GM19395 (cell line): Measurements from ENCODE around the gene ZNF628.
"Not testable (repeated sequence)": the region's sequence is repeated elsewhere in the genome, so short reads cannot be mapped to it uniquely, and the experiment has no call there.

Source experiments
- ATAC-seq: cut with Tn5 transposase; IDR thresholded peaks from one replicate; pipeline ENCODE4 v1.9.1; 2021; ENCODE audit warnings: mild to moderate bottlenecking, moderate library complexity; ENCODE audit not compliant: unreplicated experiment

Gene ZNF628

DNA sequence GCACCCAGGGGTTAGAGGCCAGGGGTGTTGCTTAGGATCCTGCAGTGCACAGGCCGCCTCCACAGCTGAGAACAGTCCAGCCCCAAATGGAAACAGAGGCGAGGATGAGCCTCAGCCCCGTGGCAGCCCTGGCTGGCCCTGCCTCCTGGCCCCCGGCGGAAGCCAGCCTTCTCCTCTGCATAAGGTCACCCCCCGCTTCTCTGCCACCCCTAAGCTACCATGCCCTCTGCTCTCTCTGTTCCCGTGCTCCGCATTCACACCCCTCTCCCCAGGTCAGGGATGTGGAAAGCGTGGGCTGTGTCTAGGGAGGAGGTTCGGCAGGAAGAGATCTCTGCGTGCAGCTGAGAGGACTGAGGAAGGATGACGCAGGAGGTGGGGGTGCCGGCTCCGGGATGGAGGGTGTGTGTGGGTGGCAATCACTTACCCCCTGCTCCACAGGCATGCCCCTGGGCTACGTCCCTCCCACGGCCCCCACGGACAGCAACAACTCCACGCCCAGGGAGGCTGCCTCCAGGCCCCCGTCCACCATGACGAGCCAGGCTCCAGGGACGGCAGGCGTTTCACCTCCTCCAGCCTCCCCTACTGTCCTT lies 17.9 kb downstream of the ZNF628 start:
- no peak for ATAC-seq

- no peak for ATAC-seq
Observed at GRCh38 chr19:55495646-55496349, 19.4 kb downstream of the ZNF628 start.

DNA sequence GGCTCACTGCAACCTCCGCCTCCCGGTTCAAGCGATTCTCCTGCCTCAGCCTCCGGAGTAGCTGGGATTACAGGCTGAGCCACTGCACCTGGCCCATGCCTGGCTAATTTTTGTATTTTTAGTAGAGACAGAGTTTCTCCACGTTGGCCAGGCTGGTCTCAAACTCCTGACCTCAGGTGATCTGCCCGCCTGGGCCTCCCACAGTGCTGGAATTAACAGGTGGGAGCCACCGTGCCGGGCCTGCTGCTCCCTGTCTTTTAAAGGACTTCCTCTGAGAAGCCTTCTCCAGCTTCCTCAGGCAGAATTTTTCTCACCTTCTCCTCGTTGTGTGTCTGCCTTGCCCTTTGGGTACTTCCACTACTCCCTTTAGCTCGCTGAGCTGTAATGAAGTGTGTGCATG lies 20.4 kb downstream of the ZNF628 start:
- ATAC-seq = not testable (repeated sequence)

DNA sequence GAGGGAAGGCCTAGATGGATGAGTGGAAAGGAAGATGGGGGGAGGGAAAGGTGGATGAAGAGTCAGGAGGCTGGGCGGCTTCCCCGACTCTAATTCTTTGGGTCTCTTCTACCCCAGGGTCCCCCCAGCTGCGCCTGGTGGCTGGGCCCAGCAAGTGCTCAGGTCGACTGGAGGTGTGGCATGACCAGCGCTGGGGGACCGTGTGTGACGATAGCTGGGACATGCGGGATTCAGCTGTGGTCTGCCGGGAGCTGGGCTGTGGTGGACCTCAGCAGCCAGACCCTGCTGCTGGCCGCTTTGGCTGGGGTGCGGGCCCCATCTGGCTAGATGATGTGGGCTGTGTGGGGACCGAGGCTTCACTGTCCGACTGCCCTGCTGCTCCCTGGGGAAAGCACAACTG lies 21.3 kb downstream of the ZNF628 start:
- ATAC-seq = no peak

- no peak for ATAC-seq
Observed at GRCh38 chr19:55498246-55498840, 21.9 kb downstream of the ZNF628 start.

DNA sequence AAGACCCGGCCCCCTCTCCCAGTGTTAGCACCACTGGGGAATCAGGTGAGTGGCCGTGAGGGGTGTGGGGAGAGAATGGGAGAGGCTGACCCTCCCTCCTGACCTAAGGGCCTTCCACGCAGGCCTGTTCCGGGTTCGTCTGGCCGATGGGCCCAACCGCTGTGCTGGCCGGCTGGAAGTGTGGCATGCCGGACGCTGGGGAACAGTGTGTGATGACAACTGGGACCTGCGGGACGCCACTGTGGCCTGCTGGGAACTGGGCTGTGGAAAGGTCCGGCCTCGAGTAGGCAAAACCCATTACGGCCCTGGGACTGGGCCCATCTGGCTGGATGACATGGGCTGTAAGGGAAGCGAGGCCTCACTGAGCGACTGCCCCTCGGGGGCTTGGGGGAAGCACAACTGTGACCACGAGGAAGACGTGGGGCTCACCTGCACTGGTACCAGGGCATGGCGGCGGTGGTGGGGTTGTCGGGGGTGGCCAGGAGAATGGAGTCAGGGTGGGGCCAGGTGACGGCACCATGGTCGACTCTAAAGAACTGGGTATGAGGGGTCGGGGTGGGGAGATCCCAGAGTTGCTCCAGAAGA lies 24.0 kb downstream of the ZNF628 start:
- ATAC-seq = no peak

DNA sequence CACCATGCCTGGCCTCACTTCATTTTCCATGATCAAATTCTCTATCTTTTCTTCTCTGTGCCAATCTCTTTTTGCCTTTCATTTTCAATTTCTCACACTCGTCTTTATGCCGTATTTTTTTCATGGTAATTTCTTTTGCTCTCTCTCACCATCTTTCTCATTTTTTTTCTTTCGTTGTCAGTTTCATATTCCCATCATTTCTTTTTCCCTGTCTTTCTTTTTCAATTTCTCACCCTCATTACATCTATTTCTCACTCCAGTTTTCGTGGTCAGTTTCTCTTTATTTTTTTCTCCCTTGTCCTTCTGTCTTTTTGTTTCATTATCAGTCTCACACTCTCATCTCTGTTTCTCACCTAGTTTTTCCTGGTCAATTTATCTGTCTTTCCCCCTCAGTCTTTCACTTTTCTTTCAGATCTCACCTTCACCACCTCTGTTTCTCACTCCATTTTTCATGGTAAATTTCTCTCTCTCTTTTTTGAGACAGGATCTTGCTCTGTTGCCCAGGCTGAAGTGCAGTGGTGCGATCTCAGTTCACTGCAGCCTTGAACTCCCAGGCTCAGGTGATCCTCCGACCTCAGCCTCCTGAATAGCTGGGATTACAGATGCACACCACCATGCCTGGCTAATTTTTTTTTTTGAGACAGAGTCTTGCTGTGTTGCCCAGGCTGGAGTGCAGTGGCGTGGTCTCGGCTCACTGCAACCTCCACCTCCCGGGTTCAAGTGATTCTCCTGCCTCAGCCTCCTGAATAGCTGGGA lies 26.0 kb downstream of the ZNF628 start:
- ATAC-seq = no peak

DNA sequence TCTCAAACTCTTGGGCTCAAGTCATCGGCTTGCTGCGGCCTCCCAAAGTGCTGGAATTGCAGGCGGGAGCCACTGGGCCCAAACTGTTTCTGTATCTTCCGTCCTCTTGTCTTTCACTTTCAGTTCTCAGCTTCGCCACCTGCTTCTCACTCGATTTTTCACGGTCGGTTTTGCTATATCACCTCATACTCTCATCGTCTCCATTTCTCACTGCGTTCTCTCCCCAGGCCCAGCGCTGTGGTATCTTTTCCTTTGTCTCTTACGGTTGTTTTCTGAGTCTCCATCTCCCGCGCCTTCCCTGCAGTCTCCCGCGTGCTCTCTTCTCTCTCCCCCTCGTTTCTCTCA lies 26.7 kb downstream of the ZNF628 start:
- no peak for ATAC-seq

- peak; percentile 96 for ATAC-seq
Observed at GRCh38 chr19:55503502-55504251, 27.3 kb downstream of the ZNF628 start.

GRCh38 chr19:55504252-55504603 lies 27.8 kb downstream of the ZNF628 start:
- ATAC-seq = no peak

DNA sequence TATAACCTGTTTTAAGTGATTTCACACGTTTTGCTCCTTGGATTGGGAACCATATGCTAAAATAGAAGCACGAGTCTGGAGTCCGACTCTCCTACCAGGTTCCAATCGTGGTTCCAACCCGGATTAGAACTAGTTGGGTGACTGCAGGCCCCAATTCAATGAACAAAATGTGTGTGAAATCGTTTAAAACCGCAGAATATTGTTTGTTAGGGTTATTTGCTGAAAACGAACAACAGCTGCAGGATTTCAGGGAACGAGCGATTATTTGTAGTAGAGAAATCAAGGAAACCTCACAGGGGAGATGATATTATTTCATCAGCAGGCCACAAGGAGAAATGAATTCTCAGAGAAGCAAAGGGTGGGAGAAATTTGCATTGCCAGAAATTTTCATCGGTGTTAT lies 28.6 kb downstream of the ZNF628 start:
- ATAC-seq = no peak

DNA sequence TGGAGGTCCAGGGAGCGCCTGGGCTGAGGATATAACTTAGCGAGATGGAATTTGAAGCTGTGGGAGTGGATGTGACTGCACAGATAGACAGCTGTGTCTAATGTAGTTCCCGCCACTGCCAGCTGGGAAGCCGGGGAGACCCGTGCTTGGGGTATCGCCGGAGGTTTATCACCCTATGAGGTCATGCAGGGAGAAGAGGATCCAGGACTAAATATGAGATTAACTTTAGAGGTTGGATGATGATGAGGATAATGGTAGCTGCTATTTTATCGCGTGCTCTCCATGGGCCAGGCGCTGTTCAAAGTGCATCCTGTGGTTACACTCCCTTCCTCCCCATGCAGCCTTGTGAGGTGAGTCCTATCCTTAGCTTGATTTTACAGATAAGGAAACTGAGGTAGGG lies 31.7 kb downstream of the ZNF628 start:
- ATAC-seq = no peak

GRCh38 chr19:55516878-55517620 lies 40.6 kb downstream of the ZNF628 start:
- ATAC-seq = peak; percentile 99

- ATAC-seq = no peak
Observed at GRCh38 chr19:55519451-55520311, 43.3 kb downstream of the ZNF628 start.

DNA sequence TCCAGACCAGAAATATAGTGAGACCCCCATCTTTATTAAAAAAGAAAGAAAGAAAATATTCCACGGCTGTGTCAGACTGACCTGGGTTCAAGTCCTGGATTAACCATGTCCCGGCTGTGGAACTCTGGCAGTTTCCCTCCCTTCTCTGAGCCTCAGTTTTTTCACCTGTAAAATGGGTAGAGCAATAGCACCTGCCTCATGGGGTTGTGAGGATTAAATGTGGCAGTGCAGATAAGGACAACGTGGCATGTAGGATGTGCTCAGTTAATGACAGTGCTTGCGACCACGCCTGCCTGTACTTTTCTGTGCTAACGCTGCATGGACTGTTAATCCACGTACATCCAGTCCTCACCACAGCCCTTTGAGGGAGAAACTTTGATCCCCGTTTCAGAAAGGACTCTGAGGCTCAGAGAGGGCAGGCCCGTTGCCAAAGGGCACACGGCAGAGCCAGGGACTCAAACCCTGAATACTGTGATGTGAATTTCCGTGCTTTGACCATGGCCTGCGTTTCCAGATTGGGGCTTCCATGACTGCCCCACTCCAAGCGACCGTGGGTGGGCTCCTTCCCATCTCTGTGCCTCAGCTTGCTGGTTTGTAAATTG lies 44.4 kb downstream of the ZNF628 start:
- no peak for ATAC-seq

DNA sequence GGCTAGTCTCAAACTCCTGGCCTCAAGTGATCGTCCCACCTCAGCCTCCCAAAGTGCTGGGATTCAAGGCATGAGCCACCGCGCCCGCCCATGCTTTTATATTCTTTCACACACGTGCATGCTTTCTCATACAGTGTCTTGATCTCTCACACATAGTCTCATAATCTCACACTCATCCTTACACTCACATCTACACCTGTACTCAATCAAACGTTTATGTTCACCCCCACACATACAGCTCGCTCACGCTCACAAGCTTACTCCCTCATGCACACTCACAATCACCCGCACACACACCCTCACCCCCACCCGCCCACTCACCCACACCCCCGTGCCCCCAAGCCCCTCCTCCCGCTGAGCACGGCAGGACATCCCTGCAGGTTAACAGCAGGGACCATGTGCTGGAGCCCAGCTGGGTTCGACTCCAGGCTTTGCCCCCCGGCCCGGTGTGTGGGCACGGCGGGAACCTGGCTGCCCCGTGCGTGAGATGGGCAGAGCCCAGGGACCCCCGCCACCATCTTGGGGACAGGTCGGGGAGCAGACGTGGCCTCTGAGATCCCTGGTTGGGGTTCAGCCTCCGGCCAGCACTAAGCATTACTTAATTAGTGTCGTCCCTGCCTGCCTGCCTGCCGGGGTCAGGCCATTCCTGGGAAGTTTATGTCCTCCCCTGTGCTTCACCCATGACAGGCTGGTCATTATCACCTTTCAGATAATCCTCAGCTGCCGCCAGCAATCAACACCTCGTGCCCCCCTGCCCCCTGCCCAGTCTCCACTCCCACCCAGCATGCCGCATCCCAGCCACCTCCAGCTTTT lies 49.1 kb downstream of the ZNF628 start:
- no peak for ATAC-seq

DNA sequence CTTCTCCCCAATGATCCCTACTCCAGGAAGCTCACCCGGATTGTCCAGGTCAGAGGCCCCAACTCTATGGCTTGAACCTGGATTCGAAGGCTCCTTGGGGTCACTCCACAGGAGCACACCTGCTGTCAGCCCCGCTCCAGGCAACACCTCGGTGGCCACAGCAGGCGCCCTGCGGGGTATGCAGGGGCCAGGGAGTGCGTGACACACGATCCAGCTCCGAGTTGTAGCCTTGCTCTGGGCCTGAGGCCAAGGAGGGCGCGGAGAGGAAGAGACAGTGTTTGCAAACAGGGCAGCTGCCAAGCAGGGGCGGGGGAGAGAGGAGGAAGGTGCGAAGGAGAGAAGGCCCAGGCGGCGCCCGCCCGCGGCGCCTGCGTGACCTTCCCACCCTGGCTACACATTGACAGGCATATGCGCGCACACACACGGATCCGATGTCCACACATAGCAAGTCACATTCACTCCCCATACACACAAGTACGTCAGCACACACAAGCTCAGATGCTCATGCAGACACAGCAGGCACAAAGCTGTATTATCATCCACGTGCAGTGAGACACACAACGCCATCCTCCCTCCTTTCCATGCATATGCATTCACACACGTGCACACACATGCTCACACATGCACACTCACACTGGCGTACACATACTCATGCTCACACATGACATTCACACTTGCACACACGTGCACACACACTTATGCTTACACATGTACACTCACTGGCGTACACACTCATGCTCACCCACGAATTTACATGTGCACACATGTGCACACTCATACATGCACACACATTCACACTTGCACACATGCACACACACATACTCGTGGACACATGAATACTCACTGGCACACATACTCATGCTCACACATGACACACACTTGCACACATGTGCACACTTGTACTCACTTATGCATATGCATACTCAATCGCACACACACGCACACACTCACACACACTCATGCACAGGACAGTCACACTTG lies 50.1 kb downstream of the ZNF628 start:
- ATAC-seq = no peak
